ENCODE results near the gene F2.

The F2 gene

GRCh38 chr11:46743693-46744339 is 24.8 kb downstream of the F2 start:
- DNase-seq, result no peak

DNA sequence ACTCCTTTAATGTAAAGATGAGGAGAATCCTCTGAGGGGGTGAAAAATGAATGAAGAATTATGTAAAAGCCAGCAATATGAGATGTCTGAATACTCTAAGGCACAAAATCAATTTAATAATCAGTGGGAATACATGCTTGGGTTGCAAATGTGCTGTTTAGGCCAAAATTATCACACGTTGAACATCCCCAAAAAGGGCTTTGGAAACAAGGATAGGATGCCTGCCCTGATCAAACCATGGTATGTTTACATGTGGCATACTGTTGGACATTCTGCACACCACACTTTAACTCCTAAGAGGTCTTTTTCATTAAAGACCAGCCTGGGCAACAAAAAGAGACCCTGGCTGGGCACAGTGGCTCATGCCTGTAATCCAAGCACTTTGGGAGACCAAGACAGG is 26.3 kb downstream of the F2 start:
- no peak for DNase-seq

DNA sequence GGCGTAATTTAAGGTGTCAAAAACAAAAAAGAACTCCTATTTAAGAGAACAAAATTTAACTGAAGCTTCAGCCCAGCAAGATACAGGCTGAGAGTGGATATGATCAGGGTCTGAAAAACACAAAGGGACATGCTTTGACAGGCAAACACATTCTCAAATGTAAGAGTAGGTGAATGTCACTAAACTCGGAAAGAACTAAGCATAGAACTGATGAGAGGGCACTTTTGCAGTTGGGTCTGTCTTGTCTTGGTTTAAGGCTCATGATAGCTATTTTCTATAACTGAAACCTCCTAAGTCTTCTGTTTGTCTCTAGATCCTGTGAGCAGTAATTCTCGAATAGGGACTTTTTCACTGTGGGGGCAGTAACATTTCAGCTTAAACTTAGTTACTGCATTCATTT is 27.0 kb downstream of the F2 start:
- DNase-seq, result no peak

- no peak for DNase-seq
Measured at GRCh38 chr11:46747150-46747549, 28.1 kb downstream of the F2 start.

GRCh38 chr11:46755962-46756361 is 36.9 kb downstream of the F2 start:
- DNase-seq, result no peak

DNA sequence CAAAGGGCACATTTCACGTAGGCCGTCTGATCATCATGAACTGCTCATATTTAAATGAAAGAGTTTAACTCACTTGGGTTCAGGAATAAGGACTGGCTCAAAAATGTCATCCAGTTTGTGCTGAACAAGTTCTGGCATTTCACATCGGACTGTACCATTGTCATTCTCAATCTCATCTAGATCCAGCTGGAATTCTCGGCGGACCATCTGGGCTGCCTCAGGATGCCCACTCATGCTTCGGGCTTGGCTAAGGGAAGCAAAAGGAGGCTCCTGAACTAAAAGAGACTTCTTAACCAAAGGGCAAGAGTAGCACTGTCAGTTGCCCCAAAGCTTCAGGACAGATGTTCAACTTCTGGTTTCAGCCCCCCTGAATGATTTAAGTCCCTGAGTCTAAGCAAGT is 40.2 kb downstream of the F2 start:
- DNase-seq, result no peak

DNA sequence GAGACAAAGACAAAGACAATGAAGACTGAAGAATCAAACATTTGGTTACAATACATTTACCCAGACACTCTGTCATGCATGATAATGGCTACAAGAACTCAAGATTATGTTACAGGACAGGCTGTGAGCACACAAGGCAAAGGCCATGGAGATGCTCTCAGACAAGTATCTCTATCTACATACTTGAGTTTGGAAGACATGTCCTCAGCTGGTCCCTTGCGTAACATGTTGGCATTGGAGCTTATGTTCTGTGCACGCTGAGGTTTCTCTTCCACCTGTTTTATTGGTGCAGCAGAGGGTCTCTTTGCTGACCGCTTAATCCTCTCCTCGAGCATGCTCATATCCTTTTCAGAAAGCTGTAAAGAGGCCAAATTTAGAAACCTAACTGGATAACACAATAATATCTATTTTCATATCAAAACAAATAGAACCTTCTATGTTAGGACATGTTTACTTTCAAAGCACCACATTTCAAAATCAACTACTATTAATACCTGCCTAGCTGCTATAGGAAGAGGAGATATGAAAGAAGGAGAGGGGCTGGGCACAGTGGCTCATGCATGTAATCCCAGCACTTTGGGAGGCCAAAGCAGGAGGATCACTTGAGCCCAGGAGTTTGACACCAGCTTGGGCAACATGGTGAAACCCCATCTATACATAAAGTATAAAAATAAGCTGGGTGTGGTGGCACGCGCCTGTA is 41.6 kb downstream of the F2 start:
- no peak for DNase-seq

DNA sequence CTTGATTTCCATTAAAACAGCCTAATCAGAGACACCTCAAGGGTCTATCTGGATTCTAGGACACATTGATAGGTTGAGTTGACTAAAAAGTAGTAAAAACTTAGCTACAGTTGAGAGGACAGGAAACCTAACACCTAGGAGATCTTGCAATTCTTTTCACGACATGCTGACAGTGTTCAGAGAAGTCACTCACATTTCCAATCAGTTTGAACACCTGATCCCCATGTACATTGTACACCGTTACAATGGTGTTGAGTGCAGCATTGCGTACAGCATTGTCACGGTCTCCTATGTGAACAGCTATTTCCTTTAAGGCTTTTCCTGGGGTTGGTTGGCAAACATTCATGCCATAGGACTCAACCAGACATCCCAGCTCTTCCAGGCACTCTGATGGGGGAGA is 42.8 kb downstream of the F2 start:
- no peak for DNase-seq

DNA sequence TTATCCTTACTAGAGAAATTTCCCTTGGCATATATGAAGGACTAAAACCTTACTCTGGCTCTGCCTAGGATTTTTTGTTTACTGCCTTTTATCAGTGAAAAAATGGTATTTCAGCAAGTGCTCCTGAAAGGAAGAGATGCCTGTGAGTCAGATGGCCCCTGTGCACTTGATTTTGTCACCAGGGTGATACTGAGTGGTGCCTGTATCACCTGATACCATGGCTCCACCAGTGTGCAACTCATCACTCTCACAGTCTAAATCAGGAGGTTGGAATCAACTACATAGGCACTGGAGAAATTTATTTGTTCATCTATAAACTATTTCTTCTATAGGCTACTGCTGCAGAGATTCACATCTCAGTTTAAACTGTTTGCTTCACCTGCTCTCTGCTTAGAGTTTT is 43.2 kb downstream of the F2 start:
- no peak for DNase-seq

GRCh38 chr11:46766656-46767055 is 47.6 kb downstream of the F2 start:
- no peak for DNase-seq

GRCh38 chr11:46769636-46770221 is 50.7 kb downstream of the F2 start:
- DNase-seq, result no peak

DNA sequence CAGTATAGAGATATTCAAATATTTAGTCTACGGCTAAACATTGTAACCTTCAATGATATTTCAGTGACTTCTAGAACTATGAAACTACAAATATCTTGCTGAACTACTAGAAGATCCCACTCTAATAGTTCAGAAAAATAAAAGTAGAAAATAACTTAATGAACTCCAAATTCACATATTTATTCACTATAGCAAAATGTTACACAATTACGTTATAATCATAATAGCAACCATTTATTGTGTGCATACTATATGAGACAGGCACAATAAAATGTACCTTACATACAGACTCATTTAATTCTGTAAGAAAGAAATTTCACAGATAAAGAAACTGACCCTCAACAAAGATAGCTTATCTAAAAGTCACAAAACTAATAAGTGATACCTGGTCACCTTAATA is 57.9 kb downstream of the F2 start:
- DNase-seq, result no peak

DNA sequence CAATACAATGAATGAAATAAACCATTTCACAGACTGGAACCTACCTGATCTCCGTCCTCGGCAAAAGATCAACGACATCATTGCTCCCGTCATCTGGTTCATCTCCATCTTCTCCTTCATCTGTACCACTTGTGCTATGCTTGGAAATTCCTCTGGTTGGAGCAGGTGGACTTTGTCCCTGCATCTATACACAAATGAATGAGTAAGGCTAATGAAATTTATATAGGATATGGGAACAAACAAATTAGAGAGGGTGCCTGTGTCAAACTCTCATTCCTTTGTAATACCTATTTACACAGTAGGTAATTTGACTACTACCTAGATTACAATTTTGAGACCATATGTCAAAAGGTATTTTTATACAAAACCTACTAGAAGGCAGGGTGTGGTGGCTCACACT is 59.4 kb downstream of the F2 start:
- no peak for DNase-seq
